Medulla oblongata (tissue), 1 donor: ENCODE results near the gene NRG3.

Experiments
- DNase-seq: peaks from one replicate; pipeline ENCODE4 v3.0.0-alpha.2; 2015; ENCODE audit errors: extremely low spot score

The NRG3 gene

DNA sequence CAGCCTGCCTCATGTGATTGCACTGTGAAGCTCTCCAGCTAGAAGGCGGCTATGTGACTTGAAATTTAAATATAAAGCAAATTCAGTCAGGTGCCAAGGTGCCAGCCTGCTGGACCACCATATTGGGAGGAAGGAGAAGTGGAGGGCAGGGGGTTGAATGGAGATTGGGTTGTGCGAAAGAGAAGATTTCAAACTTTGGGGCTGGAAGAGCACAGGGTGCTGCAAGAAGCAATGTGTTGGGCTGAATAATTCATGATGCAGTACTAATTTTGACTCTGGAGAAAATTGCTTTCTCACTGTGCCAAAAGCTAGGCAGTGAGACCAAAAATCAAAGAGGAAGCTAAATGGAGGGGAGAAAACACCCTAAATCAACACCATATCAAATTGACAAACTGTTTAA lies 335.3 kb downstream of the NRG3 start:
- peak; percentile 36 for DNase-seq

DNA sequence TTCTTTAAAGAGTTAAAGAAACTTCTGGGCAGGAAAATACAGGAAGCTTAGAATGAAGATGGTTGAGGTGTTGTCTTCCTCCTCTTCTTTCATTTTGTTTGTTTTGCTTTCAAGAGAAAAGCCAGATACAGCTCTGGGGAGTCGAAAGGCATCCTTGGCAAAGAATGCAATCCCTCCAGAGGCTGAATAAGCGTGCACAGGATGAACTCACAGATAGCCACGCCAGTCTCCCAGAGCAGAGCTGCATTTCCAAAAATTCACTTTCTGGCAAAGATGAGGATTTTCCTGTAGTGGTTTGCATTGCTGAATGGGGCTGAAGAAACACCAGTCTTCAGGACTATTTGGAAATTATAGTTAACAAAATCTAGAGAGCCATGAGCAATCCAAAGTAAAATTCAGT lies 336.4 kb downstream of the NRG3 start:
- DNase-seq, result no peak

DNA sequence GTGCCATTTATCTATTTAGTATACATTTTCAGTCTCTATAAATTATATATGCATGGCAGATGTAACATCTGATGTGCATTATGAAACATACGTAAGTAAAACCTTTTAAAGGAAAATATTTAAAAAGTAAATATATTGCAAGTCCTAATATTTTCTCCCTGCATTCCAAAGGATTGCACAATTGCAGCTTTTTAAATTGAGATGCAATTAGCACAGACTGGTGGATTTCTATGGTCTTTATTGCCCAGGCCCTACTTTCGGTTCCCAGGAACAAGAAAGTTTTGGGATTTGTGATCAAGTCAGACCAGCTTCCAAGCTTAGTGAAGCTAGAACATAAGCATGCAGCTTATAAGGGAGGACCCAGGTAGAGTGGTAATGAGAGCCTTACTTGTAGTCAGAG lies 337.8 kb downstream of the NRG3 start:
- no peak for DNase-seq

DNA sequence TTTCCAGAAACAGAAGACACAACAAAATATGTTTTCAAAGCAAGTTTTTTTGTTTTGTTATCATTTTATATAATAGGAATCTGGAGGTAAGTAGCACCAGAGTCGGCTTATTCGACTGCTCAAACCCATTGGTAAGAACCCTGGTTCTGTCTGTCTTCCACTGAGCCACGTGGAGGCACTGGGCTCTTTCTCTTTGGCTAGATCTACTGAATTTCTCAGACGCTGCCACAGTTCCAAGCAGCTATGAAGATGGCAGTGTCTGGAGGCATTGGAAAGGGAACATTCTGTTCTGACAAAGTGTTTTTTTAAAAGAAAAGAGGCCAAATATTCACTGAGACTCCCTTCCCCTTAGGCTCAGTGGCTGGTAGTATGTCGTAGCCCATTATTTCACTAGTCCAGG lies 338.8 kb downstream of the NRG3 start:
- peak; percentile 77 for DNase-seq

DNA sequence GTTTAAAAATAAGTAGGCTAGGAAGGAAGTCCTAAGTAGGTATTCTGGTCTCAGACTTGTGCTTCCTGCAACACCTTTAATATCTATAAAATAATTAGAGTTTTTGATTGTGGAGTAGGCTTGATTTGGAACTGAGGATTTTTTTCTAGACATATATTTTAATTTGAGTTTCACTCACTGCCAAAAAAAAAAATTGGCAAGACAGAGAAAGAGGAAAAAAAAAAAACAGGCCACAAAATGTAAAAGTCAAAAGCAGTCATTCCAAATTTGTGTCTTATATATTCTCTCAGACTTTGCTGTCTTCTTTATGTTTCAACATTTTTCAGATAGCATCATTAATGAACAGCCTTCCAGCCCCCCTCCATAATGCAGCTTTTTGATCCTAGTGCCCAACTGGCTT lies 346.1 kb downstream of the NRG3 start:
- DNase-seq, result no peak

DNA sequence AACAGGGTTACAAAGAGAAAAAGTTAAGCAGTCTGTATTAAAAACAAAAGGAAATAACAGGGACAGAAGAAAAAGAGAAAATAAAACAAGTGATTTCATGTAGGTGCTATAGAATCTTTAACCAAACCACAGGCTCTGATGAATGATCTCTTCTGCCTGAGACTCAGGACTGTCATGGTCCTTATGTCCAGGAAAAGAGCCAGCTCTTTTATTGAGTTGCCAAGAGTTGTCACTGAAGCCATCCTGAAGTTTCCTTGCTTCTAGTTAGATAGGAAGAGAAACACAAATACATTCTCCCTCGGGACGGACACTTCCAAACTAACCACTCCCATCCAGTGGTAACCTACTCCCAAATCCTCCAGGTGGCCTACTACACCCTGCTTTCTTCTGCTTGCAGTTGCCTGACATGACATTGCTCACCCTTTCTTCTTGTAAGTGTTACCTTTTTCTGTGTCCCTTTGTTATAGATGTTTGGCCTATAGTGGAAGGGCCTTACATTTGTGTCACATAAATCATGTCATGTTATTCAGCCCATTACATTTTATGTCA lies 346.7 kb downstream of the NRG3 start:
- no peak for DNase-seq

DNA sequence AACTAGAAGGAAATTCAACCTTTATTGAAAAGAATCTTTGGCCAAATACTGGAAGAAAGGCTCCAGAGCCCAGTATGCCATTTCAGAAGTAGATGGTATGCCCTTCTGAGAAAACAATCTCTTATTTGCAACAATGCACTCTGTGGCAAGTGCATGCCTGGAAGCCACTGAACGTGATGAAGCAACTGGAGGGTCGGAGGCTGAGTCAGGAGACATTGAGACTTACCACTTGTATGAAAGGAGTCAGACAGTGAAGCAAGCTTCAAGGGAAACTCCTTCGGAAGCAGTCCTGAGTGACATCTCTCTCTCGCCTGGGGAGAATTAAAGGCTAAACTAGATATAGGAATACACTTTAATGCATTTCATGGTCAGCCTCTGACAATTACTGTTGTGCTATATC lies 353.7 kb downstream of the NRG3 start:
- no peak for DNase-seq

DNA sequence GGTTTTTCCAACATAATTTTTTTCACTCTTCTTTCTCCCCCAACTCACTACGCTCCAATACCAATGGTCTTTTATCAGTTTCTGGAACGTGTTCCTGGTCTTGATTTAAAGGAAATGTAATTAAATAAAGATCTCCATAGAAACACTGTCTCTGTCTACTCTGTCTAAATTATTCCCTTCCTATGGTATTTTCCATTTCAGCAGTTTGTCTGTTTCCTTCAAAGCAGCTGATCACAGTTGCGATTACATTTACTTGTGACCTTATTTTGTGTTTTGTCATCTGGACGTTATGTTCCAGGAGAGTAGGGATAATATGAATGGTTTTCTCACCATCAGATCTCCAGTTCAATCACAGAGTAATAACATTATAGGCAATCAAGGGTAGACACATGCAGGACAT lies 359.2 kb downstream of the NRG3 start:
- DNase-seq, result no peak

DNA sequence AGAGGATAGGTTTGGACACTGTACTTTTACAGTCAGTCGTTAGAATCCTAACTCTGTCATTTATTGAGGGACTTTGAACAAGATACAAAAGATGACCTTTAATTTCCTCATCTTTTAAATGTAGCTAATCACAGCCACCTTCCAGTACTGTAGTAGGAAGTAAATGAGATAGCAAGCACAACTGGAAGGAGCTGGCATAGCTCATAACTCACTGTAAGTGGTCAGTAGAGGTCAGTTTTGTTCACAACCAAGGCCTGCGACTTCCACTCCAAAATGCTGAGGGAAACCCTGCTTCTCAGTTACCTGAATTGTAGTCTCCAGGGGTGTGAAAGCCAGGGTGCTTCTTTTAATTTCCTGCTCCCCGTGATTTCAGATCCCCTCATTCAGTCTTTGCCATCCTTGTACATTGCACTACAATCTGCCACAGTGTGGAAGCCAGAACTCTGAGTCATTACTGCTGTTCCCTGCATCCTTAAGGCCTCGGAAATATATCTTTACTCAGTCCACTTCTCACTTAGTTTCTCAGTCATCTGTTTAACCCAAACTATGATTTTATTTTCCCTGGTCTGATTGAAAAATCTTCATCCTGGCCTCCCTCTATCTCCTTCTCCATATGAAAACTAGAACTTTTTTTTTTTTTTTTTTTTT lies 361.2 kb downstream of the NRG3 start:
- no peak for DNase-seq

DNA sequence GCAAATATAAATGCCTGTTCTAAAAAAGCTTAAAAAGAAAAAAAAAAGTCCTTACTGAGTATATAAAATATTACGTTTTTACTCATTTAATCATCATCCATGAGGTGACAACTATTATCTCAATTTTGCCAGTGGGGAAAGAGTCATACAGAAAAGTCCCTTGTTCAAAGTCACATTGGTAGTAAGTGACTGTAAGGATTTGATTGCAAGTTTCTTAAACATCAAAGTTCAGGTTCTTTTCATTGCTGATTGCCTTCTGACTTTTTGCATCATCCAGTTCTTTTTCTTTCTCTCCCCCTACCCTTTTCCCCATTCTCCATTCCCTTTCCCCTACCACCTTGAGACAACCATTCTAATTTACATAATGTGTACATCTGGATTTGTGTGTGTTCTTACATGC lies 363.3 kb downstream of the NRG3 start:
- DNase-seq, result no peak

DNA sequence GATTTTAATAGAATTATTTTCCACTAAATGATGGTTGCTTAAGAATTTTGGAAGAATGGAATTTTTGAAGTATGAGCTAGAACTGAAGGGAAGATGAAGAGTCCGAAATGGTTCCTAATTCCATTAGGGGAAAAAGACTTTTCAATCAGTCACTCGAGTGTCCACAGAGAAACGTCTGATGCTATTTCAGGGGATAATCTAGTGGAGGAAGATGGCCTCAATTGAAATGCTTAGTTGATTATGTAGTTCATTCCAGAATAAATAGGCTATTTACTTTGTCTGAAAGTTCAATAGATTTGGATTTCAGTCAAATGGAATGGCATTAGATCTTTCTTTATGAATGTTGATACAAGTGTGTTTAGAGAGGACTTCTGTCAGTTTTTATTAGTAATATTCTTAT lies 365.4 kb downstream of the NRG3 start:
- no peak for DNase-seq

DNA sequence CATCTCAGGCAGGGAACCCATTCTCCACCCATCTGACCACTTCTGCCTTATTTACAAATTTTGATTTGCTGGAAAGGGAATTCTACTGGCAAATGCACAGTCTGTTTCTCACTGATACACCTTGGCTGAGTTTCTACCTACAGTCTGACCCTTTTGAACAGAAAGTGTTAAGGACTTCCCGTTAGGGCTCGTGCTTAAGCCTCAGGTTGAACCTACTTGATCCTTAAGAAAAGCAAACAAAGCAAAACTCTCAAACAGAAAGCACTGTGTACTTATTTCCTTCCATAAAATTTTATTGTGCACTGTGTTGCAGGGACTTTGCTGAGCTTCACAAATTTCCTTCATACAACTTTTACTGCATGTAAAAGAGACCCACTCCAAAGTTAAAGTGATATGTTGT lies 367.8 kb downstream of the NRG3 start:
- no peak for DNase-seq

DNA sequence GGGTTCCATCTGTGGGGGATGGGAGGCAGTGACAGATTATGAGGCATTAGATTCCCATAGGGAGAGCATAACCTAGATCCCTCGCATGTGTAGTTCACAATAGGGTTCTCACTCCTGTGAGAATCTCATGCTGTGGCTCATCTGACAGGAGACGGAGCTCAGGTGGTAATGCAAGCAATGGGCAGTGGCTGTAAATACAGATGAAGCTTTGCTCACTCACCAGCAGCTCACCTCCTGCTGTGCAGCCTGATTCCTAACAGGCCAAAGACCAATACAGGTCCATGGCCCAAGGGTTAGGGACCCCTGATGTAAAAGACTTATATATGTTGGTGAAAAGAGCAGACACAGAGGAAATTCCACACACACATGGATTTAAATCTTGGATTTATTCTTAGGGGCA lies 370.2 kb downstream of the NRG3 start:
- DNase-seq, result no peak

DNA sequence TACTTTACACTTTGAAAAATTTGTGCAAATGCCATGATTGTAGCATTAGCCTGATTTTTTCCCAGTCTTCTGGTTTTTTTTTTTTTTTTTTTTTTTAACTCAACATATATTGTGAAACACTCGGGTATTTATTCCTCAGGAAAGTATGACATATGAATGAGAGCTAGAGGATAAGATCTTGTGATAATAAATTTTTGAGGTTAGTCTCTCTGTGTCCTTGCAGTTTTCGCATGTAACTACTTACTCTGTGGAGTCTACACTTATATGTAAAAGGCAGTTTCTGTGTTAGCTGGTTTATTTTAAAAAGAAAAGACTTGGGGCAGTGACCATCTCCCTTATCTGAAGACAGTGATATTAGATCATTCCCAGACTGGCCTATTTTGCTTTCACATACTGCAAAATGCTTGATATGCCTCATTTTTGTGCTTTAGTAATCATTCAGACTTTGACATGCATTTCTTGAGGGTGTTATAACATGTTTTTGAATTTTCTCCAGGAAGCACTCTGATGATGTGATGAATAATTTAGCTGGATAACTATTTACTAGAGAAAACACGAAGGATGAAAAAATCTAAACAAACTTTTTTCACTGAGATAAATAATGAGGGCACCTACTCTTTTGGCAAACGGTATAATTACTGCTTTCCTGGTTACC lies 371.0 kb downstream of the NRG3 start:
- DNase-seq, result no peak

DNA sequence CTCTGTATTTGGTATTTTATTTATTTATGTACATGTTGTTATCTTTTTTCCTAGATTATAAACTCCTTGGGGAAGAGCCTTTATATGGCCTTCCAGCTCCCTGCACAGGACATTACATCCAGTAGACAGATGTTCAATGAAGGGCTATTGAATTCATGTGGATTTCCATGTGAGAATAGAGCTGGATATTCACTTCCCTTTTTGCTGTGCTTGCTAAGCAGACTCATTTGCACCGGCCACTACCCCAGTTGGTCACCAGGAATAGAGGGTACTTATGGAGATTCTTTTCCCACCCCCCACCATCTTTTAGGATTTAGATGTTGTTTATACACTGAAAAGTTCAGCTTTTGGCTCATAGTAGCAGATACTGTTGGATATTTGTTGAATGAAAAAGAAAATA lies 374.1 kb downstream of the NRG3 start:
- no peak for DNase-seq

DNA sequence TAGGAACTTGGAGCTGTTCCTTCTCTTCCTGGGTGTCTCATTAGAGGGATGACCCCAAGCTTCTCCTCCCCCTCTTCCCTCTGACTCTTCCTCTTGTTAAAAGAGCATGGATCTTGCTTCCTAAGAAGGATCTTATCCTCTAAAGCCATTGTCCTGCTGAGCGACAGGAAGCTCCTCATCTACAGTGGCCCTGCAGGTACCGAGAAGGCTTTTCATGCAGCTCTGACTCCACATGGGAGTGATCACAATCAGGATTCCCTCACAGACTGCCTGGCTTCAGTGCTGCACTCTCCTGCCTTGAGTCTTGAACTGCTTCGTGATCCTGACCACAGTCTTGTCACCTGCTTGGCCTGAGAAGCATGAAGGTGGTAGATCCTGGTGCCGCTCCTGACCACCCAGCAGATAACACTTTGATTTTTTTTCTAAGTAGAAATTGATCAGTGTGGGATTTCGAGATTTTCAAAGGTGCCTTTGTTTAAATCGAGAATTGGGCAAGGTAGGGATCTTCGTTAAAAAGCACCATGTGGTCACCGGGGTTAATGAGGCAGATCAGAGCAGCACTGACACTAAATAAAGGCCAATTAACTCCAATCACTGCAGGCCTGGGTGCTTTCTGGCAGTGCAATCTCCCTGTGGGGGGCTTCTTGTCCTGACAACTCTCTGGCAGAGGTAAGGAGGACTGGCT lies 376.4 kb downstream of the NRG3 start:
- no peak for DNase-seq

DNA sequence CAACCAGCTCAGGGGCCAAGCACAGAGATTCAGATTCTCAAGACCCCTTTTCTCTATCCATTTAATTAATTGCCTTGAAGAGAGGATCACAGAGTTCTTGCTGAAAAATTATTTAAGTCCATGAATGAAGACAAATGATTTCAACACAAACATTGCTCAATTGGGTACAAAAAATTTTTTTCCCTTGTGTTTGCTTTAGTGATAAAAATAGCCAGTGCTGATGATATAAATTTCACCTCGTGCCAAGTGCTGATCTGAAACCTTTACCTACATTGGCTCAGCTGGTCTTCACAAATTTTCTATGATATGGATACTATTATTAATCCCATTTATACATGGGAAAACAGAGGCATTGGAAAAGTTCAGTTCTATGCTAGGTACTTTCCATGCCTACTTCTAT lies 377.1 kb downstream of the NRG3 start:
- no peak for DNase-seq

DNA sequence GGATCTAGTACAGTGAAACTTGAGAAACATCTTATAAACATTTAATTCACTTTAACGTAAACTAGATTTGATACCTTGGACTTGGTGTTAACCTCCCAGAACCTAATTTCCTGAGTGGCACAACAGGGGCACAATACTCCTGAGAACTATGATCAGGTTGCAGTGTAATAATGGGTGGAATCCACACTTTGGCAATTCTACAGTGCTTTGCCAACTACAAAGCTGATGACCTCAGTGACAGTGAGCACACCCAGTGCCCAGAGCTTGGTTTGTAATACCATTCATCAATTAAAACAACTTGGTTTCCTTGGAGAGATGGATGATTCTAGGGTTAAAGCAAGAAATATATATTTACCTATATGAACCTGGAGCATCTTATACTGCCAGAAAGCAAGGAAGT lies 379.2 kb downstream of the NRG3 start:
- DNase-seq, result no peak

DNA sequence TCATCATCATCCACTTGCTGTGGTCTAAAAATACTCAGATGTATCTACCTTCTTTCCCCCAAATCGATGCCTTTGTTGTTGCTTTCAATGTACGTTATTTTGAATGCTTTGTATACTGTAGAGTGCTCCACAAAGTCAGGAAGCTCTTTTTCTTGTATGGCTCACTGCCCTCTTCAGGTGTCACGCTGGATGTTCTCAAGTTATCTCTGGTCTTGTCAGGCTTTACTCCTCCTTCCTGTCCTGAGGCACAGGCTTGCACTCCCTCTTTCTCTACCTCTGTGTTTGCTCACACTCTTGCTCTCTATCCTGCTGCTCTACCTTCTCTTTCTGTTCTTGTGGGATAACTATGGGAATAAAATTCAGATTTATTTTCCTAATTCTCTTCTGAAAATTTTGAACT lies 381.3 kb downstream of the NRG3 start:
- DNase-seq, result no peak

DNA sequence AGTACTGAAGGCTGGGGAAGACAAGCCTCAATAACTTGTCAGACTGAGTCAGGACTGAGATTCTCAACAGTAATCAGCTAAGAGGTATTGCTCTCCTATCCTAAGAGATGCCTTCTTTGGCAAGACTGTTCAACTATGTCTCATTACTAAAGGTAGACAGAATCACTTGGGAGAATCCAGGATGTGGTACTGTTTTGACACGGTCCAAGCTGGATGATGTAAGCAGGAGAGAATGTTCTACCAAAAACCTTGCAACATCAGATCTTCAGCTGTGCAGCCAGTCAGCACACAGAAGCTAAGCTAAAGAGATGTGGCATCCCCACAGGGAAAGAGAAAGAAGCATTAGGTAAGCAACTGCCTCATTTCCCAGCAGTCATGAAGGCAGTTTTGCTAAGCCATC lies 391.4 kb downstream of the NRG3 start:
- DNase-seq, result no peak

DNA sequence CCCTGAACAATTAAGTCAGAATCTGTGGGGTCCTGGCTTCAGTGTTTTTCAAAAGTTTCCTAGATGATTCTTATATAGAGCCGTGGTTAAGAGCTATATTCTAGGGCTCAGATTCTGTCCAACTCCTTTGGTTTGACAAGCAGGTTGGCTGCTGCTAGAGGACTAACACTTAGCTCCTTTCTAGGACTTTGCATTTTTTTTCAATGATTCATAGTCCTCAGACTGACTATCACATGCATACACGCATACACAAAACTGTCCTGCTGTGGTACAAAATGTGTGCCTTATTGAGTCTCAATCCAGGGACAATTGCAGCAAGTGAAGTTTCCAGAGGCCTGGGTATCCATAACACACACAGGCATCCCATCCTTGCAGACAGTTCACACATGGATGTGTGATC lies 392.0 kb downstream of the NRG3 start:
- DNase-seq, result no peak

DNA sequence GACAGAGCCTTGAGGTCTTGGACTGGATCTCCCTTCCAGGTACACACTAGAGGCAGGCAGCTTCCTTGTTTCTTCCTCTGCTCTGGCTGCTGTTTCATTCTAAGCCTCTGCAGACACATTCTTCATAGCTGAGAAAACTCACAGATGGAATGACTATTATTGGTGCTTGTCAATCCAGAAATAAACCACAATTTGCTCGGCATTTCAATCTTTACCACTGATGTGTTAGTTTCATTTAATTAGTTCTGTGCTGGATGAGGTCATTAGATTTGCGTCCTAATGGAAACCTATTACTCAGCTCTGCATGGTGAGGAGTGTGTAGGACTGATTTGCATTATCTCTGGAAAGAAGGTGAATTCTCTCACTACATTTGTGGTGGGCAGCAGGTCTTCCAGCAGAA lies 392.5 kb downstream of the NRG3 start:
- DNase-seq, result no peak

DNA sequence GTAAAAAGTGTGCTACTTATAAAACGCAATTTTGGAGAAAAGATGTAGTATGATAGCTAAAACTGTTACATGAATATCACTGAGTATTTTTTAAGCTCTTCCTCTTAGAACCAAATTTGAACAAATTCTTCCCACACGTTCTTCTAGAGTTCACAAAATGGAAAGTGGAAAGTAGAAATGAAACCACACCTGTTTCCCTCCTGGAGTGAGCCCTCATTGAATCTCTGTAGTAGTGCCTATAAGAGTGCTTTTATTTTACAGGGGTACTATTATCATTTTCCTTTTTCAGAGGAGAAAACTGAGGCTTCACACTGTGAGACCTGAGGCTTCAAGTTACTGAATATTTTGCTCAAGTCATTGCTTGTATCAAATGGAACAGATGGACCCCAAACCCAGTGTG lies 393.0 kb downstream of the NRG3 start:
- DNase-seq, result no peak
